GM04503 (cell line): ENCODE data around the gene GLI3.

Experiments
- DNase-seq: peaks from one replicate; pipeline ENCODE4 v3.0.0-alpha.2; 2012; ENCODE audit warnings: low read depth

The GLI3 gene

DNA sequence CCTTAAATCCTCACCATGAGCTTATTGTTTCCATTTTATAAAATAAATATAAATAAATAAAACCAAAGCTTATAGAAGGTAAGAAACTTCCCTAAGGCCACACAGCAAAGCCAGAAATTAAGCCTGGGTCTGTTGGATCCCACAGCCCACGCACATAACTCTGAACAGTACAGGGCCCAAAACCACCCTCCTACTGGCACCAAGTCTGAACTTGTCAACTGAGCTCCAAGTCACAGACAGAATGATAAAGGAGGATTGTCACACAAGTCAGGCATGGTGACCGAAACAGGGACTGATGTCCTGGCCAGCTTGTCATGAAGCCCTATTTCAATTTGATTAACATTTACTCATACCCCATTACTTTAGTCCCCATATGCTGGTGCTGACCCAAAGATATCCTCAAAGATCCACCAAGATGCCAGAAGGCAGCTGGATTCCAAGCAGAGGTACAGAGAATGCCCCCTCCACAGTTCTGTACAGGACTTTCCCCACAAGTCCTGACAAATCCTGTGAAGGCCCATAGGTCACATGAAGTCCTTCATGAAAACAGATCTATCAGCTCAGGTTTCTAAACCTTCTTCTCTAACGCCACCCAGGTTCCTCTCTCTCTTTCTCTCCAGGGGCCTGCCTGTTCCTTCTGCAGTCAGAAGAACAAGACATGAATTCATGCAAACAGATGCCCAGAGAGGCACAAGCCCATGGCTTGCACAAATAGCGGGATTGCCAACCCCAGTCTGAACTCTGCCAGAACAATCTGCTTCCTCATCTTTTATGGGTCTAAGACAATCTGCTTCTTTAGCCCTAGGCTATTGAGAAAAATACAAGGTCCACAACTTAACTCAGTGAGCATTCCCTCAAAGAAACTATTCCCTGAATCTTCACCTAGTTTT lies 60.9 kb downstream of the GLI3 start:
- DNase-seq, result no peak

DNA sequence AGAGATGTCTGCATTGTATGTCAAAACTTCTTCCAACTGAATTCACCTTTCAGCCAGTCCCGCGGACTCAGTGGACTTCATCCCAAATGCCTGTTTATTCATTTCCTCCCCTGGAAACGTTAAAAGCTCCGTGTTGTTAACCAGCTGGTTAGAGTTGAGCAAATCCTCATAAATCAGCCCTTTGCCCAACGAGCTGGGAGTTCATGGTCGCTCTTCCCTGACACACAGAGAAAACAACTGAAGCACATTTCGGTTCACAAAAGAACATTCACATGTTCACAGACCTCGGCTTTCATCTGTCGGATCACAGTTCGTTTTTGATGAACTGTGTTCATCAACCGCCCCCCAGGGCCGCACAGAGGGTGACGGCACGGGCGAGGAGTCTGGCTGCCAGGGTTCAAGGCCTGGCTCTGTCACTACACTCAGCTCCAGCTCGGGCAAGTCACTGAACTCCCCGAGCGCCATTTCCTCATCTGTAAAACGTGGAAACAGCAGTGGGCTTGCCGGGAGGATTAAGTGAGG lies 62.6 kb downstream of the GLI3 start:
- DNase-seq, result peak; percentile 45

DNA sequence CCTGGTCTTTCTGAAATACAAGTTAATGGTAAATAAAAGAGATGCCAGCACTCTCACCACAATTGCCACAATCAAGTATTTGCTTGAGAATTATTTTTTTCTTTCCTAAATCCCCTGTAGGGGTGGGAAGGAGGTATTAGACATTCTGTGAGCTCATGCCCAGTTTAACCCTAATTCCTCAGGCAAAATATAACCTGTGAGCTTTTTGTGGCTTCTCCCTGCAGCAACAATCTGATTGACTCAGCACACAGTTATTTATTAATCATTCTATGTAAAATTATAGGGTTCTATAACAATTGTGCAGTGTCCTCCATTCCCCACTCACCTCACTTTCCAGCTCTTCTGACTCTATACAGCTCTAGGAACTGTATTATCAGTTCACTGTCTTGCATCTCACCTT lies 66.3 kb downstream of the GLI3 start:
- DNase-seq, result no peak

DNA sequence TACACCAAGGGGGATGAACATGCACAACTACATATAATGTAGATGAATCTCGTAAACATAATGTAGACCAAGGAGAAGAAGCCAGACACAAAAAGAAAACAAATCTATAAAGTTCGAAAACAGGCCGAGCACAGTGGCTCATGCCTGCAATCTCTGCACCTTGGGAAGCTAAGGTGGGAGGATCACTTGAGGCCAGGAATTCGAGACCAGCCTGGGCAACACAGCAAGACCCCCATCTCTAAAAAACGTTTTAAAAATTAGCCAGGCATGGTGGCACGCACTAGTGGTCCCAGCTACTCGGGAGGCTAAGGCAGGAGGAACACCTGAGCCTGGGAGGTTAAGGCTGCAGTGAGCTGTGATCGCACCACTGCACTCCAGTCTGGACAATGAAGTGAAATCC lies 68.5 kb downstream of the GLI3 start:
- no peak for DNase-seq

DNA sequence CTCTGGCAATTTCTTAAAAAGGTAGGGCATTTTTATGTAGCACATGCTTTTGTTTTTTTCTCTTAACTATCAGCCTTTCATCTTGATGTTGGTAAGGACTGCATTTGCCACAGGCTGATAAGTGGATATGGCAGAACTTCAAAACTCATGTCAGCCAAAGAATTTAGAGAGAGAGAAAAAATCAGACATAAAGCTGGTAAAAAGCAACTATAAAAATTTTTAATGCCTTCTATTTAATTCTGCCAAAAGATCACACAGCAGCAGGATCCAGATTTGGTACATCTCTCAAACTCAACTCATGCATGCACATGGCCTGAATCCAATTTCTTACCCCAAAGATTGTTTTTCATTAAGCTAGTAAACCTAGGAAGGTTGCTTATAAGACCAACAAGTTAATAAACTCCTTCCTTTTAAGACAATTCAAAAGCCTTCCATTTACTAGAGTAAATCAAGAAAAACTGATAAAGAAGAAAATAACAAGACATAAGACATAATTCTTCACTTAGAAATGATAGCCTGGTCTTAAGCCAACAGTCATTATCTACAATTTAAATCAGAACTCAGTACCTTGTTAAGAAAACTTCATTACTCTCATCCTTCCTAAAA lies 69.3 kb downstream of the GLI3 start:
- no peak for DNase-seq

DNA sequence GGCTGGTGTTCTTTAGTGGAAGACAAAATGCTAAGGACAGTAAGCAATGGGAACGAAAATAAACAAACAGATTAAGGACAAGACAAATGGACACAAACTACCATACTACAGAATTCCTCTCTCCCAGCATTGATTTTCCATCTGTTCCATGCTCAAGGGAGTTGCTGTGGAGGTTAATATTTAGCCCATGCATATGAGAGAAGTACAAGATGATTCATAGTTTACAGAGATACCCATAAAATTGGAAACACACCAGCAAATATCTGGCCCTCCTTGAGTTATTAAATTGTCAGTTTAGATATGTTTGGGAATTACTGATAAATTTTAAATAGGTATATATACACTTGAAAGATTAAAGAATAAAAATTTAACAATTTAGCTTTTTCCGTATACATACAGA lies 69.8 kb downstream of the GLI3 start:
- DNase-seq, result no peak

DNA sequence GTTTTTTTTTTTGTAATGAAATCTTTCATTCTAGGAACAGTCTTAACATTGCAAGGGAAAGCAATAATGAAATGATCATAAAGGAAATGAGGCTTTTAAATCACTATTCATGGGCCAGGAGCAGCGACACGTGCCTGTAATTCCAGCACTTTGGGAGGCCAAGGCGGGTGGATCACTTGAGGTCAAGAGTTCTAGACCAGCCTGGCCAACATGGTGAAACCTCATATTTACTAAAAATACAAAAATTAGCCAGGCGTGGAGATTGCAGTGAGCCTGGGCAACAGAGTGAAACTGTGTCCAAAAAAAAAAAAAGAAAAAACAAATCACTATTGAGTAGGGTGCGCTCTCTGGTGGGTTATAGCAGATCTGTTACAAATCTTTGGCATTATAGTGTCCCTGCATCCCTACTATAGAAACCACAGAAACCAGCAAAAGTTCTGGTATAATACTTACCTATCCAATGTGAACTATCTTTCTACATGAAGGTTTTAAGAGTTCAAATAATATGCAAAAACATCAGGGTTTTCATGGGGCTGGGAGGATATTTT lies 72.1 kb downstream of the GLI3 start:
- no peak for DNase-seq

DNA sequence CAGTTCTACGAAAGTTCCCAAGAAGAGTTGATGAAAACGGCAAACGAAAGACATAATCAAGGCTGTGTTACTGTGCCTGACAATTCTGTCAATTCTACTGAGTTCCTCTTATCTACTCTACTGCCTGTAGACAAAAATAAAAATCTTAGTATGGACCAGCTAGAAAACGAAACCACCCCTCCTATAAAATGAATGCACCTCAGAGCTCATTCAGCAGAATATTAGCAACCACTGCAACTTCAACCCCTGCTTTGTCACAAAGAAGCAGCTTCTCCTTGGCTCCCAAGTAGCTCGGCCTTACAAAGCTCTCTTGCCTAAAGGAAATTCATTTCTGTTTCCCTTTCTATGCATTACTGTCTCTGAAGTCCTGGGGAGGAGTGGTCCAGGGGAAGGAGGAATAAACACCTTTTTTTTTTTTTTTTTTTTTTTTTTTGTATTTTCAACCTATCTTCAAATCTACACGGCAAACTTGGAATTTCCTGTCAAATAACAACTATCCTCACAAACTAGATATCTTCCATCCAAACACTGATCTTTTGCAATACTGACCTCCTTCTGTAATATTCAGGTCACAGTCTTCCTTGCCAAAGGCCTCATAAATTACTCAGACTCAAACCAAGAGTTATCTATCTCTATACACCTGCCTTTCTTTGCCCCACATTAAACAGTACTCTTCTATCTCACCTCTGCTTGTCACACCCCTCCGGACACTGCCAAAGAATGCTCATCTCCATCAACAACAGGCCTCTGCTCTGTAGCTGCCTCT lies 74.3 kb downstream of the GLI3 start:
- no peak for DNase-seq

DNA sequence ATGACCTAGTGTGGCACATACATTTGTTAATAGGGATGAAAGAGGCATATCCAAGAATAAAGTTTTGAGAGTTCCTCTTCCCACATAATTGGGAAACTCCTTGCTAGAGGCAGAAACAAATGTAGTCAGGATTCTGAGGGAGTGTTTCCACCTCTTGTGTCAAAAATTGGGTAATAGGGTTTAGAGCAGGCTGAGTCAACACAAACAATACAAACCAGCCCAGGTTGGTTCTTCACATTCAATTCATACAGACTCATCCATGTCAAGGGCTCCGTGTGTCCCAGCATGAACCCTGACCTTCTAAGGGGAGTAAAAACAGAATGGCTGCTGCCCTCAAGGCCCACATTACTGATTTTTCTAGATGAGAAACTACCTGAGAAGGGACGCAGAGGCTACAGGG lies 75.3 kb downstream of the GLI3 start:
- DNase-seq, result no peak

DNA sequence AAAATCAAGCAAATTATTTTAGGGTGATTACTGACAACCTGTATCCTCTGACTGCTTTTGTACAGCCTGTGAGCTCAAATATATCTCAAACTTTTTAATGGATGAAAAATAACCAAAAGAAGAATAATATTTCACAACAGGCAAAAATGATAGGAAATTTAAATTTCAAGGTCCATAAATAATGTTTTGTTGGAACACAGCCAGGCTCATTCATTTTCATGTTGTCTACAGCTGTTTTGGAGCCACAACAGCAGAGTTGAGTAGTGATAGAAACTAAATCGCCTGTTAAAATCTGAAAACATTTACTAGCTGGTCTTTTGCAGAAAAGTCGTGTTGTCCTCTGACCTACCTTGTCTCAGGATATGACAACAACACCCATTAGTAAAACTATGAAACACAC lies 75.9 kb downstream of the GLI3 start:
- no peak for DNase-seq

DNA sequence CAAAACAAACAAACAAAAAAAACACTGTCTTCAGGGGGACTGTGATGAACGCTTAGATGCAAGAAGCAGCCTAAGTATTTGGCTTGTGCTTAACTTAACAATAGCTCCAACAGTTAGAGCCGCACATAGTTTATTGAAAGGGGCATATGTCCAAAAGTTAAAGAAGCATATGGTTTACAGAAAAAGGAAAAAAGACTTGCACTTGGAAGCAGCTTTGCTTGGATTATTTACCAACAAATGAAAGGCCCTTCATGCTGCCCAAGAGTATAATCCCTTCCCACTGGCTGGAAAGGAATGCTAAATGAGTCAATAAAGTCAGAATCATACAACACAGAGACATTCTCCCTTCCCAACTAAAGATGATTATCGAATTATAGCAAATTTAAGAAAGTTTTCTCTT lies 77.9 kb downstream of the GLI3 start:
- DNase-seq, result no peak

DNA sequence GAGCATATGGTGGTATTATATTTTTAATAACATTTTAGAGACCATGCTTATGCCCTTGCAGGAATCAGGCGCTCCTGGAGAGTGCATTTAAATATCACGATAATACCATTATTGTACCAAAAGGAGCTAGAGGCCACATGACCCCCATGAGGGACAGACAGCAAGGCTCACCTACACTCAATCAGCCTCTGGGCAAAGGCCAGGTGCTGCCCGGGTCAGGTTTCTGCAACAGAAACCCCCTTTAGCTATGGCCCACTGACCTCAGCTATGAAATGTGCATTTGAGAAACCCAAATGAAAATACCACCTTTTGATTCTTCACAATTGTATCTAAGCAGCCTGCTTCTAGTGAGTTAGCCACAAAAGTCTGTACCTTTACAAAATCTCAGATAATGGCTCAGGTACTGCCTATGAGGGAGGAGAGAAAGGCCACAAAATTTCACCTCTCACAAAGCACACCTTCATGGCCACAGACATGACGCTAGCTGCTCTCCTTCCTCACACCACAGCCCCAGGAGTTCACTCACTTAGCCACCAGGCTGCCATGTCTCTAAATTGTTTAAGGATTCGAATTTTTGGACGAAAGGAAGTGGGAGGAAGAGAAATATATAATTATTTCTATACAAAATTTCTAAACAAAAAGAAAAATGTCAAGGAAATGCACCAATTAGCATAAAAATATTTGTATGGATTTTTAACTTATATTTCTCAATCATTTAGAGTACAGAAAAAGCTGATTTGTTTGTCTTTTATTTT lies 79.9 kb downstream of the GLI3 start:
- no peak for DNase-seq

DNA sequence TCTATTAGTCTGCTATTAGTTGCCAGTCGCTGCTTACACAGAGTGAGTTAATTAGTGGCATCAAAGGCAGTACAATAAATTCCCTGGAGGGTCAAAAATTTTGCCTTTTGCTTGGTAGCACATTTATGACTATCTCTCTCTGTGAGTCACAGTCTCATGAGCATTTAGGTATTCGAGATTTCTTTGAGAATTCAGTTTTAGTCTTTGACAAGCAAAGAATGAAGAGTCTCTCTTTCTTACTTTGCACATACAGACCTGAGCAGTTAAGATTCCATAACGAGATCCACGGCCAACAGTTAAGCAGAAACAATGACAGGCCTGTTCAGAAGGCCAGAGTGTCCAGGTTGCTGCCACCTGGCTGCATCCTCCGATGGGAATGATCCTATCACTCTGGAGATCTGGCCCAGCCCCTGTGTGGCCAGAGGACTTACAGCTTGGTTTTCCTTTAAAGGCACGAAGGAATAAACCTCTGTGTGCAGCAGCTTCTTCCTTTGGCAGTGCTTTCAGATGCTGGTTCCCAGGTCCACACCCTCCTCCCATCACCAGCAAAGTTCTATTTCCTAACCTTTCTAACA lies 80.6 kb downstream of the GLI3 start:
- DNase-seq, result no peak

DNA sequence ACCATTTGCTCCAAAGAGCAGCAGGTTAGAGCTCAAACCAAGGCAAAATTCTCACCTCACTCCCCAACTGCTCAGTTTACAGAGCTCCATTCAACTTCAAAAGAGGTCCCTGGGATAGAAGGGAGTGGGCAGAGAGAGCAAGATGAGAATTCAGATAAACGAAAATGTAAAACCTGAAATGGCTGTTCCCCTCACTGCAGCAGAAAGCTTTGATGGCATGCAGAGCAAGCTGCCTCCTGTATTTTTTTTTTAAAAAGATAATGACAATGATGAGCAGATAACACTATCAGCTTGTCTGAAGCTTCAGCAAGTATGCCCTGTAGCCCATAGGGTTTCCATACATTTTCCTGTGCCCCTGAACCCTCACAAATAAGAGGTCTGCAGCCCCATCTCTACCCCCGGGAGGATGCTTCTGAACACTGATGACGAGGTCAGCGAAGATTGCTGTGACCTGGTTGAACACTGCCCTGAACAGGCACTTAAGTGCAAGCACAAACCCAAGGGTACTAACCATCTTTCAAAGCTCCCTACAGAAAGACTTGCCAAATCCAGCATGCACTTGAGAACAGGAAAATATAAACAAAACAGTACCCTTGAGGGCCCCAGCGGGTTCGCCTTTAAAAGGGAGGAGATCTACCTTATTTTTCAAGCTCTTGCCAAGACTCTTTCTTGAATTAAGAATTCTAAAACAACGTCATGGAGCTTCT lies 81.3 kb downstream of the GLI3 start:
- DNase-seq, result no peak

DNA sequence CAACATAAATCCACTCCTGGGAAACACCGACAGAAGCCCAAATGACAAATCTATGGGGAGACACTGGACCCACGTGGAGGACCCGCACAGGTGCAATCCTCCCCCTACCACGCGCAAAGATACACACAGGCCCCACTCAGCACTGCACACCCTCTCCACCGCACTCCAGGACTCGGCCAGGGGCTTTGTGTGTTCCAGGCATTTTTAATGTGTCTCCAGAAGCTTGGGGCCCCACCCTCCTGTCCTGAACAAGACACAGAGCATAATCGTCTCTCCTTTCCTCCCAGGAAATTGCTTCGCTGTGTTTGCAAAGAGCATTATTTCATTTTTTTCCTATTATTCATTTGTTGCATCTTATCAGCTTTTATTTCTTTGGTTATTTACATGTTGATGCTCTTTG lies 82.8 kb downstream of the GLI3 start:
- DNase-seq, result no peak

DNA sequence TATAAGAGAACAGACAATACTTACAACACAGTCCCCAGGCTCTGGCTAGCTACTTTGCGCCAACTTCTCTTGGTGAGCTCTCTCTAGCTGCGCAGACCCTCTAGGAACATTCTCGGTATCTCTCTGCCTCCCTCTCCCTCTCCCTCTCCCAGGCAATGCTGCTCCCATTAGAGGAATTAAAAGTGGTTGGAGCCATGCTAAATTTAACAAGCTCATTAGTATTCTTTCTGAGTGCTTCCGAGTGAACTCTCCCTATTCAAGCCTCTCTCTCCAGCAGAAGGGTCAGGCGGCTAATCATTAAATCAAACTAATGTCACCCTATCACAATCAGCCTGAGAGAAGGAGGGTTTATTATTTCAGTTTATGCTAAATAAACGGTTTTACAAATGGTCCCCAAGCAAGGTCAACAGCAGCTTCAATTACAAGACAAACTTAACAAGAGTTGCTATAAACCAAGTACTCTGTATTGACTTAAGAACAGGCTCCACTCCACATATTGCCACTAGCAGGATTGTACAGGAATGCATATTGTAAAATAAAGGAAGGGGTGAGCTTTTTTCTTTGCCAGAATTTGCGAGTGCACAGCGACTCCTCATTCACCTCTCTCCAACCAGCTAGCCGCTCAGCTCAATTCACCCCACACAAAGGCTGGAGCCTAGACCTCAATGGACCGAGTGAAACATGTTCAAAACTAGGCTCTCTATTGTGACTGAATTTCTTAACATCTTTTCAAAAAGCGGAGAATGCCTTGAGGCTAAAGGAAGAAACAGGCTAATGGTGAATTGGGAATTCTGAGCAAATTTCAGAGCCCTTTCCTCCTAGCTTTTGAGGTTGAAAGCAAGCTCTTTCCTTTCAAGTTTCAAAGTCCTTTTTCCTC lies 84.4 kb downstream of the GLI3 start:
- no peak for DNase-seq

DNA sequence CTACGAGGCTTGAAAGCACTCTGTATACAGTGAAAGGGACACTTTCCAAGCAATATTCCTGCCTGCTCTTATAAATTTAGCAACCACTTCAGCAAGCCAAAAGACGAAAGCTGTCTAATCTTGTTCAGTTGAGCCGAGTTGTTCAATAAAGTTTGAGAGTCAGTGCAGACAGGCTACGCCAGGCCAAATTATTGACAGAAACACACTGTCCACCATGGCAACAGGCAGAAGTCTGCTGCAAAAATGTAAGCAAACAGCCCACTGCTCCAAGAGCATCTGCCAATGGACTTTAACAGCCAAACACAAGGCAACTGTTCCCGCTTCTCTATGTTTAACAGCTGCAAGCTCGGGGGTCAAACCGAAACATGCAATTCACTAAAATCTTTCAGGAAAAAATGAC lies 85.7 kb downstream of the GLI3 start:
- no peak for DNase-seq

DNA sequence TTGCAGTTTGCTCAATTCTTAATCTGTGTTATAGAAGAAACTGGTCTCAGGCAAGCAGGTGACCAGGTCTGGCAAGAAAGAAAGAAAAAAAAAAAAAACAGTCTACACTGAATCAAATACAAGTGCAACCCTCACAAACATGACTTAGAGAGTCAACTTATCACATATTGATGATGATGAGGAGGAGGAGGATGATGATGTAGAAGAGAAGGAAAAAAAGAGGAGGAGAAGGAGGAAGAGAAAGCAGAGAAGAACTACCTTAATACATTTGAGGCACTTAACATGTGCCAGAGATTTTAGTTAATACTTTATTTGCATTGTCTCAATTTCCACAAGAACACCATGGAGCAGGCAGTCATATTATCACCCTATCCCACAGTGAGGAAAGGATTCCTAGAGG lies 91.5 kb downstream of the GLI3 start:
- DNase-seq, result no peak

DNA sequence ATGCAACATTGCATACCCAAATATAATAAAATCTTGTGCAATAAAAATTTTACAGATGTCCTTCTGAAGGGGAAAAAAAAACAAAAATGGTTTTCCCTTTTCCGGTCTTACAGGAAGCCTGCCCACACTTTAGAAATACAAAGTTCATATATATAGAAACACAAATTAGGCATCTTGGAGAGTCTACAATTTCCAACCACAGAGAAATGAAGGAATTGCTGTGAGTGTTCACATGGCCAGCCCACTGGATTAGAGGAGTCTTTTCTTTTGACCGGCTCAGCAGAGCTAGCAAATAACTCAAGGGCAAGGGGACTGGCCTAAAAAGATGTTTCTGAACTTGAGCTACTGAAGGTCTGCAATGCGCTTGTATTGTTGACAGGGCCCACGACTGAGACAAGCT lies 92.4 kb downstream of the GLI3 start:
- DNase-seq, result no peak
